Mesenchymal stem cell (in vitro differentiated cells and primary cell): ENCODE results near the gene REEP1.

Experiments
- DNase-seq: peaks from one replicate; pipeline ENCODE4 v3.0.0-alpha.2; 2013
- H2AFZ ChIP-seq: one replicate; pipeline ENCODE4 v1.6.1; 2013; ENCODE audit warnings: low read depth, mild to moderate bottlenecking, control low read depth, inconsistent platforms, low read length, moderate library complexity
- H2AK5ac ChIP-seq: 2 replicates; pipeline ENCODE4 v1.6.1; 2013; ENCODE audit warnings: low read length, moderate library complexity, mild to moderate bottlenecking, inconsistent platforms; ENCODE audit not compliant: severe bottlenecking
- H2BK120ac ChIP-seq: one replicate; pipeline ENCODE4 v1.6.1; 2013; ENCODE audit warnings: low read depth, mild to moderate bottlenecking, inconsistent platforms, low read length, moderate library complexity
- H2BK12ac ChIP-seq, 2 experiments: one replicate each; pipeline ENCODE4 v1.6.1; 2013; ENCODE audit warnings: inconsistent platforms in 2 of 2, low read length in 2 of 2, mild to moderate bottlenecking in 2 of 2, moderate library complexity in 2 of 2, control low read depth in 1 of 2
- H2BK15ac ChIP-seq: one replicate; pipeline ENCODE4 v1.6.1; 2013; ENCODE audit warnings: mild to moderate bottlenecking, low read depth, inconsistent platforms; ENCODE audit not compliant: poor library complexity, severe bottlenecking
- H2BK5ac ChIP-seq: 2 replicates; pipeline ENCODE4 v1.6.1; 2013; ENCODE audit warnings: low read depth, mild to moderate bottlenecking, low read length, control low read depth, inconsistent platforms; ENCODE audit not compliant: poor library complexity, severe bottlenecking
- H3K14ac ChIP-seq, 2 experiments: one replicate each; pipeline ENCODE4 v1.6.1; 2013; ENCODE audit warnings: inconsistent platforms in 2 of 2, low read length in 2 of 2, control low read depth in 1 of 2, mild to moderate bottlenecking in 1 of 2, moderate library complexity in 1 of 2
- H3K18ac ChIP-seq, 2 experiments: one replicate each; pipeline ENCODE4 v1.6.1; 2013; ENCODE audit warnings: inconsistent platforms in 2 of 2, low read length in 2 of 2, control low read depth in 1 of 2, low read depth in 1 of 2, mild to moderate bottlenecking in 1 of 2
- H3K23ac ChIP-seq, 2 experiments: one replicate each; pipeline ENCODE4 v1.6.1; 2013; ENCODE audit warnings: inconsistent platforms in 2 of 2, low read length in 2 of 2, mild to moderate bottlenecking in 2 of 2, moderate library complexity in 2 of 2, control low read depth in 1 of 2
- H3K27ac ChIP-seq: 2 replicates; pipeline ENCODE4 v1.5.1; 2013; ENCODE audit warnings: mild to moderate bottlenecking, moderate library complexity, low read length, control low read depth, inconsistent platforms; ENCODE audit not compliant: poor library complexity, severe bottlenecking
- H3K27me3 ChIP-seq, 2 experiments: 2 replicates each; pipeline versions ENCODE4 v1.6.1 to v1.7.0; 2013; ENCODE audit warnings: low read length in 2 of 2, mild to moderate bottlenecking in 2 of 2, moderate library complexity in 2 of 2, control low read depth in 1 of 2, inconsistent platforms in 1 of 2; ENCODE audit not compliant: control insufficient read depth in 1 of 2, insufficient read depth in 1 of 2
- H3K36me3 ChIP-seq, 2 experiments: 2 replicates each; pipeline versions ENCODE4 v1.6.1 to v1.7.0; 2013; ENCODE audit warnings: low read length in 2 of 2, control low read depth in 1 of 2, inconsistent platforms in 1 of 2, low read depth in 1 of 2, mild to moderate bottlenecking in 1 of 2; ENCODE audit not compliant: insufficient read depth in 2 of 2, control insufficient read depth in 1 of 2
- H3K4ac ChIP-seq, 2 experiments: one replicate each; pipeline ENCODE4 v1.6.1; 2013; ENCODE audit warnings: inconsistent platforms in 2 of 2, low read length in 2 of 2, mild to moderate bottlenecking in 2 of 2, moderate library complexity in 2 of 2, control low read depth in 1 of 2, low read depth in 1 of 2
- H3K4me1 ChIP-seq: 2 replicates; pipeline ENCODE4 v1.6.1; 2013; ENCODE audit warnings: low read depth, low read length, control low read depth; ENCODE audit not compliant: control insufficient read depth, insufficient read depth
- H3K4me2 ChIP-seq: 2 replicates; pipeline ENCODE4 v1.6.1; 2013; ENCODE audit warnings: low read length, mild to moderate bottlenecking, inconsistent platforms; ENCODE audit not compliant: poor library complexity, severe bottlenecking
- H3K4me3 ChIP-seq, 2 experiments: 2 replicates each; pipeline versions ENCODE4 v1.5.1 to v1.7.0; 2013; ENCODE audit warnings: low read length in 2 of 2, mild to moderate bottlenecking in 2 of 2, control low read depth in 1 of 2, low read depth in 1 of 2; ENCODE audit not compliant: insufficient read depth in 1 of 2
- H3K79me1 ChIP-seq: replicated peaks from 2 replicates; pipeline ENCODE4 v1.6.1; 2013; ENCODE audit warnings: mild to moderate bottlenecking, control low read depth, low read length, inconsistent platforms; ENCODE audit not compliant: poor library complexity, severe bottlenecking
- H3K9ac ChIP-seq: 2 replicates; pipeline ENCODE4 v1.7.0; 2013; ENCODE audit warnings: mild to moderate bottlenecking, low read length, moderate library complexity
- H3K9me3 ChIP-seq: 2 replicates; pipeline ENCODE4 v1.7.0; 2013; ENCODE audit warnings: mild to moderate bottlenecking, low read length; ENCODE audit not compliant: control insufficient read depth
- H4K8ac ChIP-seq: one replicate; pipeline ENCODE4 v1.6.1; 2013; ENCODE audit warnings: inconsistent platforms, mild to moderate bottlenecking, low read length, moderate library complexity
- H4K91ac ChIP-seq: one replicate; pipeline ENCODE4 v1.6.1; 2013; ENCODE audit warnings: mild to moderate bottlenecking, low read length, inconsistent platforms
- WGBS: methylation state at CpG from one replicate; pipeline ENCODE4 v1.1.7; 2013; ENCODE audit warnings: mixed read lengths; 5-methylcytosine and 5-hydroxymethylcytosine counted together

REEP1 gene

DNA sequence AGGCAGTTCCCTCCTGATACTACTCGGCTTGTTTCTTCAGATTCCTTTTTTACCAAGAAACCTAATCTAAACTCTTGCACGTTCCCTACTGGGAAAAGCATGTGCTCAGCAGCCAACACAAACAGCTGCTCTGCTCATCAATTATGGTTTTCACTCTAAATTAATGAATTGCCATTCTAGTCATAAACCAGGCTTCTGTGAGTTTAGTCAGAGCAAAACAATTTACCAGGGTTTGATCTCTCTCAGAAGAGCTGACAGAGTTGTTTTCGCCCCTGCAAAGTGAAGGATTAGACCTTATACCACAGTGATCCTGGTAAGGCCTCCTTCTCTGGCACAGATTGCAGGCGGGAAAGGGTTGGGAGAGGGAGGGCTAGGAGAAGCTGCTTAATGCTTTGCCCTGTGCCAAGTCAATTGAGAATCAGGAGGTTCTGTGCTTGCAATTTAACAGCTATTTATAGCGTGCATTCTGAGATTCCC lies 57.2 kb downstream of the REEP1 start:
- Histone ChIP-seq H3K36me3 (no peaks in the 10 kb centered on the region), H2BK15ac (no peak overlapping the region), H2AFZ (no peak overlapping the region), H3K14ac (no peak overlapping the region), H3K27ac (no peak overlapping the region), H3K18ac (no peak overlapping the region), H3K9ac (no peak overlapping the region), H3K79me1 (no peaks in the 10 kb centered on the region), H3K4ac (no peak overlapping the region), H2AK5ac (no peak overlapping the region), H3K23ac (no peak overlapping the region), H3K4me1 (peaks cover 12% of the 10 kb centered on the region), H2BK120ac (no peak overlapping the region), H4K8ac (no peak overlapping the region), H2BK12ac (no peak overlapping the region), H3K4me2 (no peak overlapping the region), H4K91ac (no peak overlapping the region), H3K4me3 (no peak overlapping the region), H2BK5ac (no peak overlapping the region), H3K9me3 (no peaks in the 10 kb centered on the region), H3K27me3 (peaks cover 36 to 64% of the 10 kb centered on the region in 2 experiments)
- no peak for DNase-seq
- WGBS, result 64% methylated on average over 5 of the region's 5 CpGs

DNA sequence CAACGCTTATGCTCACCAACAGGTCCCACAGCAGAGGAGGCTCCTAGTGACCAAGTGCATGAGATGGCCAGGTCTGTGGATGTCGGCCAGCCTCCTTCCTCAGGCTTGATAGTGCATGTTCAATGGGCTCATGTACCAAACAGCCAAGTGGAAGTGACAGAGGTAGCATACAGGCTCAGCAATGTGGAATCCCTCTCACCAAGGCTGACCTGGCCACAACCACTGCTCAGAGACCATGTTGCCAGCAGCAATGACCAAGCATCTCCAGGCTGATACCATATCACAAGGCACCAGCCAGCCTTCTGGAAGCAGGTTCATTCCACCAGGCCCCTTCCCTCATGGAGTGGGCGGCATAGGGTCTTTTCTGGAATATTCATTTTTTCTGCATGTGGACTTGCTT lies 61.5 kb downstream of the REEP1 start:
- no peak overlapping the region for H3K18ac ChIP-seq
- peaks cover 11 to 22% of the 10 kb centered on the region in 2 experiments for H3K27me3 ChIP-seq
- H2BK12ac ChIP-seq, result no peak overlapping the region
- H3K23ac ChIP-seq, result no peak overlapping the region
- H3K4ac ChIP-seq, result no peak overlapping the region
- no peak overlapping the region for H4K91ac ChIP-seq
- H2BK5ac ChIP-seq, result no peak overlapping the region
- 90% methylated on average over 3 of the region's 3 CpGs for WGBS
- H3K4me3 ChIP-seq, result no peak overlapping the region
- H3K4me2 ChIP-seq, result no peak overlapping the region
- no peaks in the 10 kb centered on the region for H3K36me3 ChIP-seq
- H2AFZ ChIP-seq, result no peak overlapping the region
- H2AK5ac ChIP-seq, result no peak overlapping the region
- peaks cover 9% of the 10 kb centered on the region for H3K4me1 ChIP-seq
- H3K9ac ChIP-seq, result no peak overlapping the region
- DNase-seq, result no peak
- no peaks in the 10 kb centered on the region for H3K79me1 ChIP-seq
- H4K8ac ChIP-seq, result no peak overlapping the region
- no peak overlapping the region for H2BK15ac ChIP-seq
- H3K14ac ChIP-seq, result peak overlapping the region in 1 of 2 experiments; percentile 39
- H3K27ac ChIP-seq, result no peak overlapping the region
- no peak overlapping the region for H2BK120ac ChIP-seq
- peaks cover 16% of the 10 kb centered on the region for H3K9me3 ChIP-seq

DNA sequence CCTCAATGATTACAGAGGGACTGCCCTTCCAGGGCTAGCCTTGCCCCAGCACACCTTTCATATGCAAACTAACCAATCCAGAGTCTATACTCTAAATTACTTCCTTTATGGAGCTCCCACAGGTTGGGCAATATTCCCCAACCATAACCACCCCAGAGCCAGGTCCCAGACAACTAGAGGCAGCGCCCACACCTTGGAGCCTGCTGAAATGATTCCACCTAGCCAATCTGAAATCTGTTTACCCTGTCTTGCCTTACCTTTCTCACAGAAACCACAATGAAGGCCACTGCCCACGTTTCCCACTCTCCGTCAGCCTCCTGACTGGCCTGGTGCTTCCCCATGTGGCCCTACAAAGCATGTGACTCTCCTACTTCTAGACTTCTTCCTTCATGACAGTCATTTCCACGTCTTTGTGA lies 62.0 kb downstream of the REEP1 start:
- H3K27ac ChIP-seq, result no peak overlapping the region
- no peak for DNase-seq
- 81% methylated on average over 3 of the region's 4 CpGs for WGBS
- no peak overlapping the region for H2AK5ac ChIP-seq
- H3K23ac ChIP-seq, result no peak overlapping the region
- no peak overlapping the region for H3K4me3 ChIP-seq
- H2AFZ ChIP-seq, result no peak overlapping the region
- H3K27me3 ChIP-seq, result peaks cover 11 to 20% of the 10 kb centered on the region in 2 experiments
- H3K9ac ChIP-seq, result no peak overlapping the region
- H2BK120ac ChIP-seq, result no peak overlapping the region
- no peak overlapping the region for H3K4ac ChIP-seq
- H4K8ac ChIP-seq, result no peak overlapping the region
- peaks cover 9% of the 10 kb centered on the region for H3K4me1 ChIP-seq
- H2BK12ac ChIP-seq, result no peak overlapping the region
- no peak overlapping the region for H4K91ac ChIP-seq
- H3K9me3 ChIP-seq, result peaks cover 22% of the 10 kb centered on the region
- no peak overlapping the region for H2BK15ac ChIP-seq
- no peaks in the 10 kb centered on the region for H3K36me3 ChIP-seq
- no peak overlapping the region for H3K4me2 ChIP-seq
- H3K18ac ChIP-seq, result no peak overlapping the region
- H3K79me1 ChIP-seq, result no peaks in the 10 kb centered on the region
- no peak overlapping the region for H3K14ac ChIP-seq
- no peak overlapping the region for H2BK5ac ChIP-seq

DNA sequence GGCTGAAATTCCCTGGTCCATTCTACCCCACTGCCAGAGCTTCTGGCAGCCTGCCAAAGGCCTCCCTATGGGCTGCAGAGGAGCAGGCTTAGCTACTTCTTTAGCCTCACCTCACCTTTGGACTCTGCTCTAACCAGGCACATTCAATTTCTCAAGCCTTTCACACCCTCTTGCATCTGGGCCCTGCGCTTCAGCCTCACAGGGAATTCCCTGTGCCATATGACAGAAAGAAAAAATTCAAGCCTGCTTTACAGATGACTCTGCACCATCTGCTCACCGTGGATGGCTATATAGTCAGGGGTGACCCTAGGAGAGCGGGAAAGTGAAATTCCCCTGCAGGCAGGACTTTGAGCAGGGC lies 62.5 kb downstream of the REEP1 start:
- H4K91ac ChIP-seq, result no peak overlapping the region
- peak overlapping the region; percentile 7 for H4K8ac ChIP-seq
- no peak overlapping the region for H3K4ac ChIP-seq
- no peak overlapping the region for H2AK5ac ChIP-seq
- no peak overlapping the region for H3K9ac ChIP-seq
- H3K27ac ChIP-seq, result peak overlapping the region; percentile 13
- H3K4me2 ChIP-seq, result no peak overlapping the region
- no peak overlapping the region for H3K18ac ChIP-seq
- peaks cover 11 to 20% of the 10 kb centered on the region in 2 experiments for H3K27me3 ChIP-seq
- H3K14ac ChIP-seq, result no peak overlapping the region
- H3K4me1 ChIP-seq, result peaks cover 8% of the 10 kb centered on the region
- H2BK120ac ChIP-seq, result no peak overlapping the region
- H2AFZ ChIP-seq, result no peak overlapping the region
- H2BK15ac ChIP-seq, result no peak overlapping the region
- 88% methylated on average over 3 of the region's 3 CpGs for WGBS
- H3K4me3 ChIP-seq, result no peak overlapping the region
- peaks cover 22% of the 10 kb centered on the region for H3K9me3 ChIP-seq
- H3K79me1 ChIP-seq, result no peaks in the 10 kb centered on the region
- no peak overlapping the region for H3K23ac ChIP-seq
- H2BK5ac ChIP-seq, result no peak overlapping the region
- no peak overlapping the region for H2BK12ac ChIP-seq
- peak; percentile 22 for DNase-seq
- no peaks in the 10 kb centered on the region for H3K36me3 ChIP-seq
